Keratinocyte (primary cell): Measurements from ENCODE around the gene NPAS3. TPM values are rescaled to one million over a fixed set of nuclear protein-coding genes. Genes with fewer than 3 reads are reported as not detected.

Experiments used
- DNase-seq: peaks from one replicate; pipeline ENCODE4 v3.0.0-alpha.2; 2011; ENCODE audit warnings: low read depth, missing footprints, low spot score
- FAIRE-seq: peaks from 2 replicates; lab custom pipeline; 2011; peaks lifted over from hg19 to GRCh38; lab: Jason Lieb, UNC
- H2AFZ ChIP-seq: 2 replicates; pipeline ENCODE4 v1.6.0; 2012; ENCODE audit warnings: low read length, control low read depth, inconsistent platforms; ENCODE audit not compliant: control insufficient read depth
- H3K27ac ChIP-seq: 2 replicates; pipeline ENCODE4 v1.5.1; 2011; ENCODE audit warnings: low read length; ENCODE audit not compliant: control insufficient read depth, insufficient read depth
- H3K27me3 ChIP-seq: 3 replicates; pipeline ENCODE4 v1.6.0; 2011; ENCODE audit warnings: low read length; ENCODE audit not compliant: control insufficient read depth, insufficient read depth; ENCODE audit errors: extremely low read depth
- H3K36me3 ChIP-seq, 2 experiments: 2 replicates in 1 of 2; 3 replicates in 1 of 2; pipeline ENCODE4 v1.5.1; 2011; ENCODE audit warnings: low read length in 2 of 2, mild to moderate bottlenecking in 1 of 2; ENCODE audit not compliant: control insufficient read depth in 2 of 2, insufficient read depth in 2 of 2; ENCODE audit errors: extremely low read depth in 1 of 2
- H3K4me1 ChIP-seq: 3 replicates; pipeline ENCODE4 v1.5.1; 2011; ENCODE audit warnings: low read length; ENCODE audit not compliant: control insufficient read depth, insufficient read depth; ENCODE audit errors: extremely low read depth
- H3K4me2 ChIP-seq: 3 replicates; pipeline ENCODE4 v1.6.0; 2011; ENCODE audit warnings: low read depth, low read length; ENCODE audit not compliant: control insufficient read depth, insufficient read depth; ENCODE audit errors: extremely low read depth
- H3K4me3 ChIP-seq, 3 experiments: fragments of 200-600 bp in 1 of 3; sonication (generic) in 1 of 3; 2 replicates in 2 of 3; 3 replicates in 1 of 3; pipeline ENCODE4 v1.5.1; 2011 to 2016; ENCODE audit warnings: low read length in 3 of 3, mild to moderate bottlenecking in 3 of 3, control low read depth in 2 of 3, inconsistent platforms in 1 of 3, low read depth in 1 of 3, mixed read lengths in 1 of 3, mixed run types in 1 of 3, moderate library complexity in 1 of 3; ENCODE audit not compliant: control insufficient read depth in 2 of 3, insufficient read depth in 2 of 3; ENCODE audit errors: extremely low read depth in 1 of 3
- H3K79me2 ChIP-seq: 2 replicates; pipeline ENCODE4 v1.6.0; 2012; ENCODE audit warnings: low read length; ENCODE audit not compliant: control insufficient read depth, insufficient read depth
- H3K9ac ChIP-seq: 3 replicates; pipeline ENCODE4 v1.6.0; 2011; ENCODE audit warnings: low read length; ENCODE audit not compliant: control insufficient read depth, insufficient read depth; ENCODE audit errors: extremely low read depth
- H3K9me1 ChIP-seq: 3 replicates; pipeline ENCODE4 v1.6.0; 2011; ENCODE audit warnings: low read length; ENCODE audit not compliant: control insufficient read depth, insufficient read depth; ENCODE audit errors: extremely low read depth
- H3K9me3 ChIP-seq: 2 replicates; pipeline ENCODE4 v1.5.1; 2012; ENCODE audit warnings: low read depth, low read length; ENCODE audit not compliant: control insufficient read depth
- H4K20me1 ChIP-seq: 3 replicates; pipeline ENCODE4 v1.6.0; 2011; ENCODE audit warnings: low read length; ENCODE audit not compliant: control insufficient read depth, insufficient read depth; ENCODE audit errors: extremely low read depth
- CTCF ChIP-seq, 3 experiments: IDR thresholded peaks in 1 of 3; conservative IDR thresholded peaks in 1 of 3; optimal IDR thresholded peaks in 1 of 3; 2 replicates in 2 of 3; 3 replicates in 1 of 3; pipeline versions ENCODE3 to v1.5.1; 2011; ENCODE audit warnings: low read length in 3 of 3, mild to moderate bottlenecking in 3 of 3, moderate library complexity in 2 of 3, control low read depth in 1 of 3, inconsistent platforms in 1 of 3; ENCODE audit not compliant: insufficient read depth in 2 of 3; ENCODE audit errors: extremely low read depth in 1 of 3
- EZH2 ChIP-seq: IDR thresholded peaks from one replicate; pipeline ENCODE4 v1.6.1; 2012; ENCODE audit warnings: inconsistent platforms, mild to moderate bottlenecking, low read length, moderate library complexity
- dilution Hi-C: fragments of 300-500 bp; cut with MboI; formaldehyde crosslinking; loops from one replicate; pipeline ENCODE4 v1.7.0; 2020; ENCODE audit warnings: low sequenced_read_pairs; ENCODE audit not compliant: extremely low pct_ligation_motif_present
- polyA plus RNA-seq, 5 experiments: library from polyadenylated mRNA; depleted of rRNA in 3 of 5; stranded (reverse) in 3 of 5; stranded (forward) in 1 of 5; unstranded in 1 of 5; fragments of >200 nt; gene quantifications; 1 replicate in 1 of 5; 2 replicates in 3 of 5; 3 replicates in 1 of 5; pipeline versions ENCODE4 v1.2.1 to v1.2.3, GENCODE V29; 2011 to 2012; ENCODE audit warnings: missing spikeins in 2 of 5, low read depth in 1 of 5, low replicate concordance in 1 of 5

NPAS3 gene
- polyA plus RNA-seq, 1 donor (not counting 4 experiments of a cell fraction or from before 2014, with no cell fraction given): 0.07 TPM

- no peak for DNase-seq
- Histone ChIP-seq H3K4me3 (no peak overlapping the region), H2AFZ (no peak overlapping the region), H3K27me3 (no peaks in the 10 kb centered on the region), H3K36me3 (no peaks in the 10 kb centered on the region), H3K9ac (no peak overlapping the region), H3K9me3 (no peaks in the 10 kb centered on the region), H3K27ac (no peak overlapping the region), H3K9me1 (no peaks in the 10 kb centered on the region), H4K20me1 (no peaks in the 10 kb centered on the region), H3K4me1 (peaks cover 4% of the 10 kb centered on the region), H3K4me2 (no peak overlapping the region), H3K79me2 (no peaks in the 10 kb centered on the region)
- dilution Hi-C loops: no loop called here
- TF ChIP-seq CTCF (optimal IDR thresholded peaks at IDR 0.05 in 1 of 3, IDR thresholded peaks at IDR 0.05 in 1 of 3, conservative IDR thresholded peaks at IDR 0.05 in 1 of 3; ENCODE audit: extremely low read depth in 1 of 3, insufficient read depth in 2 of 3, low read length in 3 of 3): no peak
- TF ChIP-seq EZH2: no peak
- no peak for FAIRE-seq
These were observed 897.7 kb downstream of the NPAS3 start for GRCh38 chr14:33836203-33836899.

GRCh38 chr14:33836900-33837577 lies 898.4 kb downstream of the NPAS3 start:
- FAIRE-seq: no peak

More at GRCh38 chr14:33836900-33837577, 898.4 kb downstream of the NPAS3 start:
- DNase-seq: no peak
- Histone ChIP-seq H4K20me1 (no peaks in the 10 kb centered on the region), H2AFZ (no peak overlapping the region), H3K79me2 (no peaks in the 10 kb centered on the region), H3K27ac (no peak overlapping the region), H3K9me3 (no peaks in the 10 kb centered on the region), H3K36me3 (no peaks in the 10 kb centered on the region), H3K4me3 (no peak overlapping the region), H3K9me1 (no peaks in the 10 kb centered on the region), H3K9ac (no peak overlapping the region), H3K27me3 (no peaks in the 10 kb centered on the region), H3K4me2 (no peak overlapping the region), H3K4me1 (peaks cover 10% of the 10 kb centered on the region)
- TF ChIP-seq CTCF (optimal IDR thresholded peaks at IDR 0.05 in 1 of 3, IDR thresholded peaks at IDR 0.05 in 1 of 3, conservative IDR thresholded peaks at IDR 0.05 in 1 of 3; ENCODE audit: extremely low read depth in 1 of 3, insufficient read depth in 2 of 3, low read length in 3 of 3) (no peak), EZH2 (no peak)
- dilution Hi-C loops: no loop called here
